ENCODE measurements around the gene SLC17A8.
"Not testable (repeated sequence)": the region's sequence is repeated elsewhere in the genome, so short reads cannot be mapped to it uniquely, and the experiment has no call there.

The SLC17A8 gene

GRCh38 chr12:100384559-100384935, 27.7 kb downstream of the SLC17A8 start:
- no peak for TF ChIP-seq ZNF274 (IDR thresholded peaks at IDR 0.05; ENCODE audit: low read depth, low read length)
- H3K4me3 ChIP-seq (ENCODE audit: low read length): no peak overlapping the region

GRCh38 chr12:100388382-100388781, 31.5 kb downstream of the SLC17A8 start:
- no peak for TF ChIP-seq ZNF274 (IDR thresholded peaks at IDR 0.05; ENCODE audit: low read depth, low read length)
- H3K4me3 ChIP-seq (ENCODE audit: low read length): no peak overlapping the region

- no peak overlapping the region for H3K4me3 ChIP-seq (ENCODE audit: low read length)
- no peak for TF ChIP-seq ZNF274 (IDR thresholded peaks at IDR 0.05; ENCODE audit: low read depth, low read length)
Measured at GRCh38 chr12:100391856-100392255, 35.0 kb downstream of the SLC17A8 start.

GRCh38 chr12:100393200-100393599, 36.3 kb downstream of the SLC17A8 start:
- H3K4me3 ChIP-seq (ENCODE audit: low read length): no peak overlapping the region
- no peak for TF ChIP-seq ZNF274 (IDR thresholded peaks at IDR 0.05; ENCODE audit: low read depth, low read length)

- no peak overlapping the region for H3K4me3 ChIP-seq (ENCODE audit: low read length)
- TF ChIP-seq ZNF274 (IDR thresholded peaks at IDR 0.05; ENCODE audit: low read depth, low read length): no peak
Measured at GRCh38 chr12:100395811-100396210, 38.9 kb downstream of the SLC17A8 start.

- no peak for TF ChIP-seq ZNF274 (IDR thresholded peaks at IDR 0.05; ENCODE audit: low read depth, low read length)
- no peak overlapping the region for H3K4me3 ChIP-seq (ENCODE audit: low read length)
Measured at GRCh38 chr12:100398307-100398706, 41.4 kb downstream of the SLC17A8 start.

GRCh38 chr12:100399095-100399494, 42.2 kb downstream of the SLC17A8 start:
- H3K4me3 ChIP-seq (ENCODE audit: low read length): no peak overlapping the region
- TF ChIP-seq ZNF274 (IDR thresholded peaks at IDR 0.05; ENCODE audit: low read depth, low read length): no peak

- TF ChIP-seq ZNF274 (IDR thresholded peaks at IDR 0.05; ENCODE audit: low read depth, low read length): no peak
- no peak overlapping the region for H3K4me3 ChIP-seq (ENCODE audit: low read length)
Measured at GRCh38 chr12:100401660-100402059, 44.8 kb downstream of the SLC17A8 start.

GRCh38 chr12:100402763-100403162, 45.9 kb downstream of the SLC17A8 start:
- no peak overlapping the region for H3K4me3 ChIP-seq (ENCODE audit: low read length)
- TF ChIP-seq ZNF274 (IDR thresholded peaks at IDR 0.05; ENCODE audit: low read depth, low read length): no peak

- H3K4me3 ChIP-seq (ENCODE audit: low read length): no peak overlapping the region
- no peak for TF ChIP-seq ZNF274 (IDR thresholded peaks at IDR 0.05; ENCODE audit: low read depth, low read length)
Measured at GRCh38 chr12:100403446-100403845, 46.6 kb downstream of the SLC17A8 start.

GRCh38 chr12:100404769-100405407, 48.0 kb downstream of the SLC17A8 start:
- no peak for TF ChIP-seq ZNF274 (IDR thresholded peaks at IDR 0.05; ENCODE audit: low read depth, low read length)
- H3K4me3 ChIP-seq (ENCODE audit: low read length): no peak overlapping the region

GRCh38 chr12:100413001-100413400, 56.1 kb downstream of the SLC17A8 start:
- no peak overlapping the region for H3K4me3 ChIP-seq (ENCODE audit: low read length)
- no peak for TF ChIP-seq ZNF274 (IDR thresholded peaks at IDR 0.05; ENCODE audit: low read depth, low read length)

GRCh38 chr12:100414739-100415138, 57.9 kb downstream of the SLC17A8 start:
- H3K4me3 ChIP-seq (ENCODE audit: low read length): no peak overlapping the region
- TF ChIP-seq ZNF274 (IDR thresholded peaks at IDR 0.05; ENCODE audit: low read depth, low read length): no peak

GRCh38 chr12:100422646-100423045, 65.8 kb downstream of the SLC17A8 start:
- no peak overlapping the region for H3K4me3 ChIP-seq (ENCODE audit: low read length)
- no peak for TF ChIP-seq ZNF274 (IDR thresholded peaks at IDR 0.05; ENCODE audit: low read depth, low read length)

- no peak for TF ChIP-seq ZNF274 (IDR thresholded peaks at IDR 0.05; ENCODE audit: low read depth, low read length)
- no peak overlapping the region for H3K4me3 ChIP-seq (ENCODE audit: low read length)
Measured at GRCh38 chr12:100426145-100426544, 69.3 kb downstream of the SLC17A8 start.

GRCh38 chr12:100427078-100427477, 70.2 kb downstream of the SLC17A8 start:
- TF ChIP-seq ZNF274 (IDR thresholded peaks at IDR 0.05; ENCODE audit: low read depth, low read length): no peak
- no peak overlapping the region for H3K4me3 ChIP-seq (ENCODE audit: low read length)

- H3K4me3 ChIP-seq (ENCODE audit: low read length): not testable (repeated sequence)
Measured at GRCh38 chr12:100430251-100430650, 73.4 kb downstream of the SLC17A8 start.
